GM10266 (cell line): ENCODE results near the gene BAD.

Source experiments
- DNase-seq: peaks from one replicate; pipeline ENCODE4 v3.0.0; 2012; ENCODE audit errors: extremely low spot score
- TF ChIP-seq, protein P1 (sequence below): IDR thresholded peaks from 2 replicates; pipeline ENCODE4 v1.5.1; 2012; ENCODE audit warnings: mild to moderate bottlenecking, low read depth; ENCODE audit not compliant: control insufficient read depth, insufficient read depth; ENCODE audit errors: missing control alignments

Gene BAD

DNA sequence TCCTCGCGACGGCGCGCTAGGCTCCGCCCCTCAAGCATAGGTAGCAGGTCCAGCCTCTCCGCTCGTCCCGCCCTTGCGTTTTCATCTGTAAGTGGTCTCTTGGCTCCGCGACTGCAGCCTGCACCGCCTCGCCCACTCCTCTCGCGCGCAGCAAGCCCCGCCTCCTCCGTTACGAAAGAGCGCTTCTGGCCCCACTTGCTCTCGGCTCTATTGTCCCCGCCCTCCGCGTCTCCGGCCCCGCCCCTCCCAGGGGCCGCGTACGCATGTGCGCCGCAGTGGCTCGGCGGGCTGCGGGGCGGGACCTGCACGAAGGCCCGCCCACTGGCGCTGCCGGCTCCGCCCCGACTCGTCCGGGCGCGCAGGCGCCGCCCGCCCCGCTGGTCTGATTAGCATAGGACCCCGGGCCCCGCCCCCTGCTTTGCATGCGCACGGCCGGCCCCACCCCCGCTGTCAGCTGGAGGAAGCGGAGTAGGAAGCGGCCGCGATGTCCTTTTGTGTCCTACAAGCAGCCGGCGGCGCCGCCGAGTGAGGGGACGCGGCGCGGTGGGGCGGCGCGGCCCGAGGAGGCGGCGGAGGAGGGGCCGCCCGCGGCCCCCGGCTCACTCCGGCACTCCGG lies 20.7 kb upstream of the BAD start, which contains the start of gene ESRRA:
Gene ESRRA (plus strand): TSS at position 450 of the 616 bp plus-strand sequence. CDS start 1,656 bp downstream, outside the sequence.
- TF ChIP-seq, protein P1, sequence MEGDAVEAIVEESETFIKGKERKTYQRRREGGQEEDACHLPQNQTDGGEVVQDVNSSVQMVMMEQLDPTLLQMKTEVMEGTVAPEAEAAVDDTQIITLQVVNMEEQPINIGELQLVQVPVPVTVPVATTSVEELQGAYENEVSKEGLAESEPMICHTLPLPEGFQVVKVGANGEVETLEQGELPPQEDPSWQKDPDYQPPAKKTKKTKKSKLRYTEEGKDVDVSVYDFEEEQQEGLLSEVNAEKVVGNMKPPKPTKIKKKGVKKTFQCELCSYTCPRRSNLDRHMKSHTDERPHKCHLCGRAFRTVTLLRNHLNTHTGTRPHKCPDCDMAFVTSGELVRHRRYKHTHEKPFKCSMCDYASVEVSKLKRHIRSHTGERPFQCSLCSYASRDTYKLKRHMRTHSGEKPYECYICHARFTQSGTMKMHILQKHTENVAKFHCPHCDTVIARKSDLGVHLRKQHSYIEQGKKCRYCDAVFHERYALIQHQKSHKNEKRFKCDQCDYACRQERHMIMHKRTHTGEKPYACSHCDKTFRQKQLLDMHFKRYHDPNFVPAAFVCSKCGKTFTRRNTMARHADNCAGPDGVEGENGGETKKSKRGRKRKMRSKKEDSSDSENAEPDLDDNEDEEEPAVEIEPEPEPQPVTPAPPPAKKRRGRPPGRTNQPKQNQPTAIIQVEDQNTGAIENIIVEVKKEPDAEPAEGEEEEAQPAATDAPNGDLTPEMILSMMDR: no peak
- peak; percentile 100 for DNase-seq

DNA sequence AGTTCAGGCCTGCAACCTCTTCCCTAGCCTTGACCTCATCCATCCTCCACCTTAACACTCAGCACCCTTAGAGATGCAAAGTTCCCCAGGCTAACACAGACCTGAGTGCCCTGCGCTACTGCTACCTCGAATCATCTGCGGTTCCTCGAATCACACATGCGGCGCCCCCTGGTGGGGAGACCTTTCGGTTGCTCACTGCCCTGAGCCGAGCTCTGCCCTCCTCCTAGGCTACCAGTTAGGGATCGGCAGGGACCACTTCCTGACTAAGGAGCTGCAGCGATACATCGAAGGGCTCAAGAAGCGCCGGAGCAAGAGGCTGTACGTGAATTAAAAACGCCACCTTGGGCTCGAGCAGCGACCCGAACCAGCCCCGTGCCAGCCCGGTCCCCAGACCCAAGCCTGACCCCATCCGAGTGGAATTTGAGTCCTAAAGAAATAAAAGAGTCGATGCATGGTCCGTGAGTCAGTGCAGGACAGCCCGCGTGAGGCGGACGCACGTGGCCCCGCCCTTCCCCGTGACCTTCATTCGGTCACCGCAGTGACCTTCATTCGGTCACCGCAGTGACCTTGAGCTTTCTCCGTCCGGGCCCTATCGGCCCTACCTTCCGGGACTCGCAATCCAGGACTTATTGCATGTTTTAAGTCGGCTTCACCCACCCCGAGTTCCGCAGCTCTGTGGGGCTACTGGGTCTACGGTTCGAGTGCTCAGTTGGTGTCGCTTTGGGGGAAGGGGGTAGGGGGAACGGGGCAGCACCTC lies 20.0 kb upstream of the BAD start:
- peak; percentile 89 for DNase-seq
- TF ChIP-seq, protein P1: peak; percentile 92

DNA sequence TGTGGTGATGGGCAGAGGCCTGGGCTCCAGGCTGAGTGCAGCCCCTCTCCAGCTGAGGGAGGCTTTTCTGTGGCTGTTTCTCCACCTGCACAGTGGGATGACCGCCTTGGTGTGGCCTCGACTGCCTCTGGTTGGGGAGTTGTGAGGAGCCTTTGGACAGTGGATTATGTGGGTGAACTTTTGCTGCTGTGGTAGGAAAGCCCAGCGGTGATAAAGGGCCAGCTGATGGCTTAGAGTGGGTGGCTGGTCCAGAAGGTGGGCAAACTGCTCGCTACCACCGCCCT lies 19.5 kb upstream of the BAD start:
- TF ChIP-seq, protein P1: no peak
- no peak for DNase-seq

DNA sequence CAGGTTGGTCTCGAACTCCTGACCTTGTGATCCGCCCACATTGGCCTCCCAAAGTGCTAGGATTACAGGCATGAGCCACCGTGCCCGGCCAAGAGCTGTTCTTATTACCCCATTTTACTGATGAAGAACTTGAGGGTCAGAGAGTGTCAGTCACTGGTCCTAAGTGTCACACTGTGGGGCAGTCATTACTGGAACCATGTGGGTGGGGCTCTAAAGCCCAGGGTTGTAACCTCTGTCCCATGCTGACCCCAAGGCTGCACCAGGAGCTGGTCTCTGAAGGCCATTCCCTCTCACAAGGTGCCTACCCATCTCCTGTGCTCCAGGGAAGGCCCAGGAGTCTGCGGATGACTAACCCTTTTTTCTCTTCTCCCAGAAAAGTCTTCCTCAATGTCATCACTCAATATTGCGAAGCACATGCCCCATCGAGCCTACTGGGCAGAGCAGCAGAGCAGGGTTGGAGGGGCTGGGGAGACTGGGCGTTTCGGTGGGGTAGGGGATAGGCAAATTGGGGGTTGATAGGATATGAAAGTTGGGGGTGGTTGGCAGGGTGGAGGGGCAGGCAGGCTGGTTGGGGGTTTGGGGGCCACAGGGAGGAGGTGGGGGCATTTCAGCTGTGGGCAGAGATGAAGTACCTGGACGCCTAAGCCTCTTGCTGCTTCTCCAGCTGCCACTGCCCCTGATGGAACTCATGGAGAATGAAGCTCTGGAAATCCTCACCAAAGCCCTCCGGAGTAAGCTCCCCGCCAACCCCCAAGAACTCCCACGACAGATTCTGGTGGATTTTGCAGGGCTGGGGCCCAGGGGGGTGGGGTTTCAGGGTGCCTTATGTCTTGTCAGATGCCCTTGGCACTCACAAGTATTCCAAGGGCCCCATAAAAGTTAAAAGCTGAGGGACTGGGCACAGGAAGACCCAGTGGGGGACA lies 18.9 kb upstream of the BAD start:
- TF ChIP-seq, protein P1: no peak
- DNase-seq: no peak

DNA sequence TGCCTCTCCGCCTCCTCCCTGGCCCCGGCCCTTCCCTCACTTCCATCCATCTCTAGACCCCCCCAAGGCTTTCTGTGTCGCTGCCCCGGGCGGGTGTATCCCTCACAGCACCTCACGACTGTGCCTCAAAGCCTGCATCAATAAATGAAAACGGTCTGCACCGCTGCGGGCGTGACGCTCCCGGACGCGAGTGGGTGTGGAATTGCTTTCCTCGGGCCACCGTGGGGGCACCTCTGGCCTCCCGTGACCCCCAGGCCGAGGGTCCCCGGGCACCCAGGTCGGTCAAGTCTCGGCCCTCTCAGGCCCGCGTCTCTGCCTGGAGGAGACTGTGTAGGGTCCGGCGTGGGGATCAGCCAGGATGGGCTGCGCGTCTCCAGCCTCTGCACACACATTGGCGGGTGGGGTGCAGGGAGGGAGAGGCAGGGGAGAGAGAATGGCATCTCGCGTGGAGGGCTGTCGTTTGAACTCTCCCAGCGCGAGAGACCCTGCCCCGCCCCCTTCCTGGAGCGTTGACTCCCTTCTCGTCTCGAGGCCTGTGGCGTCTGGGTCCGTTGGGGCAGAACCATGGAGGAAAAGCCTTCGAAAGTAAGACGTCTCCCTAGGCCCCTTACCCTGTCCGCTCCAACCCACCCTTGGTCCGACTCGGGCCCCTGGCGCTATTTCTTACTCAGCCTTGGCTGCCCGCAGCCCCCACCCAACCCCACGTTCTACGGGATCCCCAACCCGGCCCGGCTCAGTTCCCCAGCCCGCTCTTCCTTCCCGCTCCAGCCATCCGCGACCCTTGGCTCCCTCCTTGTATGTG lies 15.6 kb upstream of the BAD start, which contains the start of gene CATSPERZ:
Gene CATSPERZ (plus strand): TSS at position 512 of the 802 bp plus-strand sequence. CDS start 53 bp downstream, at position 565.
- DNase-seq: no peak
- TF ChIP-seq, protein P1: no peak

DNA sequence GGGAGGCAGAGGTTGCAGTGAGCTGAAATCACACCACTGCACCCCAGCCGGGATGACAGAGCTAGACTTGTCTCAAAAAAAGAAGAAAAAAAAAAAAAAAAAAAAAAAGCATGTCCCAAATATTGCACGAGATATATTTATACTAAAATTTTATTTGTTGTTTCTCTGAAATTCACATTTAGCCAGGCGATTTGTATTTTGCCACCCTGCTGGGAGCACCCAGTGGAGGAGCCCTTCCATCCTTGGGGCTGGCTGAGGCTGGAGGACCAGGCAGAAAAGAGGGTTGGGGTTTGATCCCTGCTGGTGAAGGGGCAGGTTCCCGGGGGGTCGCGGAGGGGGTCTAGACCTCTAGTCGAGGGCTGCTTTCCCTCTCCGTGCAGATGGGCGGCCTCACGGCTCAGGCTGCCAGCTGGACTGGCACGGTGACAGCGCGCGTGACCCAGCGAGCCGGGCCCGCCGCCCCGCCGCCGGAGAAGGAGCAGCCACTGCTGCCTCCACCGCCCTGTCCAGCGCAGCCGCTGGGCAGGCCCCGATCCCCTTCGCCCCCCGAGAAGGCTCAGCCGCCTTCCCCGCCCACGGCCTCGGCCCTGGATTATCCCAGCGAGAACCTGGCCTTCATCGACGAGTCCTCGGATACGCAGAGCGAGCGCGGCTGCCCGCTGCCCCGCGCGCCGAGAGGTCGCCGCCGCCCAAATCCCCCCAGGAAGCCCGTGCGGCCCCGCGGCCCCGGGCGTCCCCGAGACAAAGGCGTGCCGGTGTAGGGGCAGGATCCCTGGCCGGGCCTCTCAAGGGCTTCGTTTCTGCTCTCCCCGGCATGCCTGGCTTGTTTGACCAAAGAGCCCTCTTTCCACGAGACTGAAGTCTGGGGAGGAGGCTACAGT lies 14.7 kb upstream of the BAD start:
- TF ChIP-seq, protein P1: no peak
- DNase-seq: no peak
